ENCODE measurements around the gene ZNF383. TPM values are rescaled to one million over a fixed set of nuclear protein-coding genes. Genes with fewer than 3 reads are reported as not detected.
A peak's percentile ranks its signal among the peaks of the same experiment; 100 is the strongest.

Gene ZNF383
- total and polyA plus RNA-seq, 9 of the 15 experiments (the other 6 are each of a cell fraction or from before 2014, with no cell fraction given), result 2.0 to 8.2 (median 5.3) TPM

- no peak for TF ChIP-seq ARID4B (CRISPR knock-in tag; IDR thresholded peaks at IDR 0.05)
- no peak for TF ChIP-seq ZFX (CRISPR knock-in tag; IDR thresholded peaks at IDR 0.05)
- peak; percentile 59; the same call in 1 of the 2 replicates for TF ChIP-seq ZNF316 (IDR thresholded peaks at IDR 0.05)
- no peak for TF ChIP-seq RFX5 (IDR thresholded peaks at IDR 0.05; ENCODE audit: low read depth, low read length)
- TF ChIP-seq MAFF (IDR thresholded peaks at IDR 0.05; ENCODE audit: low read length), result peak; percentile 51
- TF ChIP-seq CEBPZ (IDR thresholded peaks at IDR 0.05; ENCODE audit: borderline replicate concordance, low read depth, low read length), result no peak
Measured at GRCh38 chr19:37197768-37198167, 20.2 kb upstream of the ZNF383 start (continued).
